22Rv1 (cell line): ENCODE data around the gene ORAI3.

Source experiments
- ZFX ChIP-seq: fragments of 450-650 bp; IDR thresholded peaks from 2 replicates; pipeline ENCODE4 v1.6.1; 2017; ENCODE audit warnings: antibody characterized with exemption, borderline replicate concordance
- TF ChIP-seq, protein P1 (sequence below): fragments of 450-650 bp; IDR thresholded peaks from 2 replicates; pipeline ENCODE4 v1.5.1; 2017; ENCODE audit warnings: mild to moderate bottlenecking

- TF ChIP-seq, protein P1, sequence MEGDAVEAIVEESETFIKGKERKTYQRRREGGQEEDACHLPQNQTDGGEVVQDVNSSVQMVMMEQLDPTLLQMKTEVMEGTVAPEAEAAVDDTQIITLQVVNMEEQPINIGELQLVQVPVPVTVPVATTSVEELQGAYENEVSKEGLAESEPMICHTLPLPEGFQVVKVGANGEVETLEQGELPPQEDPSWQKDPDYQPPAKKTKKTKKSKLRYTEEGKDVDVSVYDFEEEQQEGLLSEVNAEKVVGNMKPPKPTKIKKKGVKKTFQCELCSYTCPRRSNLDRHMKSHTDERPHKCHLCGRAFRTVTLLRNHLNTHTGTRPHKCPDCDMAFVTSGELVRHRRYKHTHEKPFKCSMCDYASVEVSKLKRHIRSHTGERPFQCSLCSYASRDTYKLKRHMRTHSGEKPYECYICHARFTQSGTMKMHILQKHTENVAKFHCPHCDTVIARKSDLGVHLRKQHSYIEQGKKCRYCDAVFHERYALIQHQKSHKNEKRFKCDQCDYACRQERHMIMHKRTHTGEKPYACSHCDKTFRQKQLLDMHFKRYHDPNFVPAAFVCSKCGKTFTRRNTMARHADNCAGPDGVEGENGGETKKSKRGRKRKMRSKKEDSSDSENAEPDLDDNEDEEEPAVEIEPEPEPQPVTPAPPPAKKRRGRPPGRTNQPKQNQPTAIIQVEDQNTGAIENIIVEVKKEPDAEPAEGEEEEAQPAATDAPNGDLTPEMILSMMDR, result no peak
- no peak for TF ChIP-seq ZFX
These were observed 52.0 kb downstream of the ORAI3 start for GRCh38 chr16:31000671-31001382.
